H1 (cell line): Measurements from ENCODE around the gene ZBTB7B. TPM values are rescaled to one million over a fixed set of nuclear protein-coding genes. Genes with fewer than 3 reads are reported as not detected.
A peak's percentile ranks its signal among the peaks of the same experiment; 100 is the strongest.

Source experiments
- CTCF ChIA-PET: fragments of 300-600 bp; sonication (Branson Sonifier 250); formaldehyde crosslinking; loops from one replicate; lab custom pipeline; 2021; ENCODE audit not compliant: partially characterized antibody; lab: Charles Lee
- POLR2A ChIA-PET: fragments of 300-600 bp; sonication (Branson Sonifier 250); formaldehyde crosslinking; loops from one replicate; lab custom pipeline; 2021; ENCODE audit warnings: inconsistent platforms; ENCODE audit not compliant: partially characterized antibody; lab: Charles Lee
- DNase-seq, 2 experiments: peaks; one replicate each; pipeline versions ENCODE4 v3.0.0 to v3.0.0-alpha.2; 2010 to 2022; ENCODE audit warnings: low spot score in 2 of 2, low read depth in 1 of 2, mixed read lengths in 1 of 2
- FAIRE-seq: peaks from 2 replicates; lab custom pipeline; 2011; peaks lifted over from hg19 to GRCh38; lab: Jason Lieb, UNC
- H2AFZ ChIP-seq: 2 replicates; pipeline ENCODE4 v1.8.1; 2012; ENCODE audit warnings: low read length, inconsistent platforms
- H2AK5ac ChIP-seq: 2 replicates; pipeline ENCODE4 v1.6.1; 2013; ENCODE audit warnings: low read depth, low read length
- H2BK120ac ChIP-seq: replicated peaks from 2 replicates; pipeline ENCODE3; 2013; ENCODE audit warnings: low read depth, low read length, inconsistent platforms
- H2BK12ac ChIP-seq: 2 replicates; pipeline ENCODE4 v1.6.1; 2013; ENCODE audit warnings: low read depth, low read length
- H2BK15ac ChIP-seq: 2 replicates; pipeline ENCODE4 v1.6.1; 2013; ENCODE audit warnings: low read length
- H2BK20ac ChIP-seq: 2 replicates; pipeline ENCODE4 v1.6.1; 2013; ENCODE audit warnings: low read length
- H2BK5ac ChIP-seq: 2 replicates; pipeline ENCODE4 v1.6.1; 2013; ENCODE audit warnings: low read depth, low read length
- H3K14ac ChIP-seq: 2 replicates; pipeline ENCODE4 v1.6.1; 2013; ENCODE audit warnings: inconsistent platforms; ENCODE audit not compliant: insufficient read length
- H3K18ac ChIP-seq: 2 replicates; pipeline ENCODE4 v1.6.1; 2013; ENCODE audit warnings: low read length; ENCODE audit errors: extremely low read depth
- H3K23ac ChIP-seq: 2 replicates; pipeline ENCODE4 v1.6.1; 2013; ENCODE audit warnings: inconsistent platforms; ENCODE audit not compliant: insufficient read length
- H3K23me2 ChIP-seq: 2 replicates; pipeline ENCODE4 v1.6.1; 2013; ENCODE audit warnings: low read depth, low read length
- H3K27ac ChIP-seq: 2 replicates; pipeline ENCODE4 v1.6.1; 2011; ENCODE audit warnings: low read depth, low read length, inconsistent platforms
- H3K27me3 ChIP-seq, 4 experiments: replicated peaks in 1 of 4; 1 replicate in 1 of 4; 2 replicates in 3 of 4; pipeline versions ENCODE4 v1.6.1 to v1.8.1; 2011 to 2013; ENCODE audit warnings: low read length in 3 of 4, mild to moderate bottlenecking in 3 of 4, inconsistent platforms in 2 of 4, mixed read lengths in 2 of 4, moderate library complexity in 1 of 4; ENCODE audit not compliant: control insufficient read depth in 3 of 4, insufficient read depth in 3 of 4; ENCODE audit errors: extremely low read depth in 1 of 4
- H3K36me3 ChIP-seq, 4 experiments: 2 replicates each; pipeline versions ENCODE4 v1.6.1 to v1.8.1; 2011 to 2013; ENCODE audit warnings: mild to moderate bottlenecking in 4 of 4, low read length in 3 of 4, moderate library complexity in 2 of 4, control low read depth in 1 of 4, inconsistent platforms in 1 of 4; ENCODE audit not compliant: insufficient read depth in 4 of 4, control insufficient read depth in 2 of 4
- H3K4ac ChIP-seq: replicated peaks from 2 replicates; pipeline ENCODE3; 2013; ENCODE audit warnings: low read length, low read depth, mixed read lengths, inconsistent platforms; ENCODE audit not compliant: insufficient read length
- H3K4me1 ChIP-seq, 4 experiments: replicated peaks in 1 of 4; 1 replicate in 1 of 4; 2 replicates in 3 of 4; pipeline versions ENCODE4 v1.6.1 to v1.8.1; 2011 to 2013; ENCODE audit warnings: low read length in 3 of 4, inconsistent platforms in 2 of 4, mixed read lengths in 1 of 4; ENCODE audit not compliant: insufficient read depth in 4 of 4, control insufficient read depth in 3 of 4
- H3K4me2 ChIP-seq, 2 experiments: 2 replicates each; pipeline versions ENCODE4 v1.6.1 to v1.8.1; 2011 to 2013; ENCODE audit warnings: low read depth in 2 of 2, low read length in 2 of 2, control low read depth in 1 of 2, inconsistent platforms in 1 of 2, mild to moderate bottlenecking in 1 of 2; ENCODE audit not compliant: insufficient read depth in 1 of 2
- H3K4me3 ChIP-seq, 4 experiments: fragments of 200-600, 300-600 bp in 1 of 4; sonication (generic), shearing (Covaris generic), sonication (Bioruptor Twin) in 1 of 4; 2 replicates each; pipeline versions ENCODE4 v1.5.1 to v1.8.1; 2011 to 2016; ENCODE audit warnings: low read length in 4 of 4, low read depth in 3 of 4, control low read depth in 2 of 4, inconsistent platforms in 2 of 4, mild to moderate bottlenecking in 2 of 4, mixed read lengths in 1 of 4, moderate library complexity in 1 of 4; ENCODE audit not compliant: insufficient read depth in 2 of 4; ENCODE audit errors: extremely low read depth in 1 of 4
- H3K56ac ChIP-seq: replicated peaks from 2 replicates; pipeline ENCODE3; 2013; ENCODE audit warnings: low read depth, mild to moderate bottlenecking, mixed read lengths, low read length, inconsistent platforms; ENCODE audit not compliant: insufficient read length
- H3K79me1 ChIP-seq: 2 replicates; pipeline ENCODE4 v1.6.1; 2013; ENCODE audit warnings: low read depth, low read length, control low read depth
- H3K79me2 ChIP-seq, 2 experiments: 2 replicates each; pipeline versions ENCODE4 v1.6.1 to v1.8.1; 2012 to 2013; ENCODE audit warnings: low read length in 2 of 2, mild to moderate bottlenecking in 2 of 2, inconsistent platforms in 1 of 2; ENCODE audit not compliant: insufficient read depth in 2 of 2, control insufficient read depth in 1 of 2
- H3K9ac ChIP-seq, 4 experiments: replicated peaks in 1 of 4; 1 replicate in 1 of 4; 2 replicates in 3 of 4; pipeline versions ENCODE4 v1.6.1 to v1.8.1; 2011 to 2013; ENCODE audit warnings: low read depth in 3 of 4, low read length in 3 of 4, control low read depth in 2 of 4, mild to moderate bottlenecking in 2 of 4, moderate library complexity in 2 of 4, inconsistent platforms in 1 of 4; ENCODE audit errors: extremely low read depth in 1 of 4
- H3K9me3 ChIP-seq, 2 experiments: 2 replicates each; pipeline versions ENCODE4 v1.6.1 to v1.8.1; 2012 to 2013; ENCODE audit warnings: mild to moderate bottlenecking in 2 of 2, moderate library complexity in 2 of 2, control low read depth in 1 of 2, inconsistent platforms in 1 of 2, low read depth in 1 of 2, low read length in 1 of 2, mixed read lengths in 1 of 2; ENCODE audit not compliant: insufficient read depth in 2 of 2
- H4K20me1 ChIP-seq, 2 experiments: replicated peaks in 1 of 2; 2 replicates each; pipeline versions ENCODE3 to v1.8.1; 2011 to 2013; ENCODE audit warnings: inconsistent platforms in 2 of 2, low read length in 2 of 2, mild to moderate bottlenecking in 1 of 2; ENCODE audit not compliant: insufficient read depth in 2 of 2, control insufficient read depth in 1 of 2
- H4K5ac ChIP-seq: 2 replicates; pipeline ENCODE4 v1.6.1; 2013; ENCODE audit warnings: low read length, low read depth, mixed read lengths, inconsistent platforms; ENCODE audit not compliant: insufficient read length
- H4K8ac ChIP-seq: 2 replicates; pipeline ENCODE4 v1.8.0; 2013; ENCODE audit warnings: mild to moderate bottlenecking, moderate library complexity, low read length, inconsistent platforms; ENCODE audit not compliant: insufficient read depth; ENCODE audit errors: extremely low read depth
- H4K91ac ChIP-seq: replicated peaks from 2 replicates; pipeline ENCODE3; 2013; ENCODE audit warnings: low read length, mixed read lengths, inconsistent platforms; ENCODE audit not compliant: insufficient read length
- BCL11A ChIP-seq, 2 experiments: IDR thresholded peaks; one replicate each; pipeline ENCODE4 v1.6.1; 2011; ENCODE audit warnings: low read depth in 2 of 2, low read length in 2 of 2, mild to moderate bottlenecking in 2 of 2
- EZH2 ChIP-seq: fragments of 200-600 bp; sonication (generic); IDR thresholded peaks from 2 replicates; pipeline ENCODE4 v1.7.1; 2012; ENCODE audit warnings: low read depth, mild to moderate bottlenecking, moderate library complexity, low read length, inconsistent platforms; ENCODE audit not compliant: severe bottlenecking
- FOSL1 ChIP-seq: IDR thresholded peaks from 2 replicates; pipeline ENCODE4 v1.6.1; 2011; ENCODE audit warnings: mild to moderate bottlenecking, low read depth, low read length, moderate library complexity; ENCODE audit not compliant: insufficient read depth
- GTF2F1 ChIP-seq: IDR thresholded peaks from 2 replicates; pipeline ENCODE4 v1.6.1; 2012; ENCODE audit warnings: low read depth, low read length, improper control_type of control experiment, borderline replicate concordance
- JUND ChIP-seq: IDR thresholded peaks from 2 replicates; pipeline ENCODE4 v1.6.1; 2011; ENCODE audit warnings: mild to moderate bottlenecking, improper control_type of control experiment, low read length
- KDM1A ChIP-seq: fragments of 200-600, 300-600 bp; sonication (generic); IDR thresholded peaks from 2 replicates; pipeline ENCODE4 v1.7.1; 2016; ENCODE audit warnings: mild to moderate bottlenecking, low read length, borderline replicate concordance
- KDM4A ChIP-seq: IDR thresholded peaks from one replicate; pipeline ENCODE4 v1.7.1; 2012; ENCODE audit warnings: low read depth, mild to moderate bottlenecking, moderate library complexity, low read length, inconsistent platforms; ENCODE audit not compliant: severe bottlenecking
- NRF1 ChIP-seq: IDR thresholded peaks from 2 replicates; pipeline ENCODE4 v1.6.1; 2011; ENCODE audit warnings: mild to moderate bottlenecking, low read depth, low read length, improper control_type of control experiment
- PHF8 ChIP-seq: fragments of 200-600 bp; sonication (generic); conservative IDR thresholded peaks from 2 replicates; pipeline ENCODE4 v1.7.1; 2012; ENCODE audit warnings: low read depth, mild to moderate bottlenecking, inconsistent platforms, low read length, moderate library complexity
- POLR2A ChIP-seq, 2 experiments: IDR thresholded peaks; 1 replicate in 1 of 2; 2 replicates in 1 of 2; pipeline ENCODE4 v1.6.1; 2011; ENCODE audit warnings: low read depth in 2 of 2, low read length in 2 of 2, mild to moderate bottlenecking in 2 of 2; ENCODE audit errors: control extremely low read depth in 1 of 2
- SRF ChIP-seq: IDR thresholded peaks from 2 replicates; pipeline ENCODE4 v1.6.1; 2011; ENCODE audit warnings: mild to moderate bottlenecking, low read depth, low read length, moderate library complexity
- USF2 ChIP-seq: IDR thresholded peaks from 2 replicates; pipeline ENCODE4 v1.6.1; 2011; ENCODE audit warnings: low read length, improper control_type of control experiment
- WGBS, 2 experiments: shearing (Covaris generic) in 1 of 2; methylation state at CpG; one replicate each; pipeline versions ENCODE4 v1.1.6 to v1.1.7; 2013 to 2015; ENCODE audit warnings: low lambda C conversion rate in 2 of 2, mixed read lengths in 2 of 2, inconsistent platforms in 1 of 2, low coverage in 1 of 2, missing lambda C conversion rate in 1 of 2; ENCODE audit not compliant: insufficient replicate concordance in 2 of 2, insufficient coverage in 1 of 2, insufficient read length in 1 of 2; ENCODE audit errors: extremely low coverage in 1 of 2, missing lambda C conversion rate in 1 of 2; 5-methylcytosine and 5-hydroxymethylcytosine counted together
- polyA plus RNA-seq, 7 experiments: library from polyadenylated mRNA; depleted of rRNA in 3 of 7; stranded (reverse) in 5 of 7; unstranded in 2 of 7; fragments of >200 nt in 5 of 7; fragments of 200-250 nt in 2 of 7; gene quantifications; 1 replicate in 5 of 7; 2 replicates in 1 of 7; 4 replicates in 1 of 7; pipeline versions ENCODE4 v1.2.1 to v1.2.3, GENCODE V29; 2011 to 2013; ENCODE audit warnings: missing spikeins in 2 of 7, mixed read lengths in 2 of 7
- total RNA-seq: library from RNA; stranded (reverse); fragmentation: NEBNext Ultra II Directional; extraction: Animal tissue kit (Norgen Biotek cat#: 25700); gene quantifications from 2 replicates; pipeline ENCODE4 v1.2.1, GENCODE V29; 2021

Gene ZBTB7B
- total and polyA plus RNA-seq, 2 of the 8 experiments (the other 6 are each of a cell fraction or from before 2014, with no cell fraction given) = 24.5 to 36.9 TPM

- Histone ChIP-seq H2AK5ac (no peak overlapping the region), H2BK12ac (no peak overlapping the region), H4K8ac (no peak overlapping the region), H3K79me1 (peaks cover 20% of the 10 kb centered on the region), H3K14ac (no peak overlapping the region), H3K9ac (no peak overlapping the region), H2BK20ac (no peak overlapping the region), H3K27ac (no peak overlapping the region), H4K5ac (no peak overlapping the region), H3K23ac (no peak overlapping the region), H2BK15ac (no peak overlapping the region), H3K9me3 (no peaks in the 10 kb centered on the region), H2AFZ (no peak overlapping the region), H2BK5ac (peak overlapping the region; percentile 44; the same call in 1 of the 2 replicates), H3K18ac (peak overlapping the region; percentile 38; the same call in 1 of the 2 replicates), H4K91ac (no peak overlapping the region), H3K36me3 (peaks cover 0 to 4% (median 1%) of the 10 kb centered on the region in 4 experiments; a peak in 4 of 8 replicates), H3K4me2 (0 out of 4 replicates have a peak overlapping the region, but pooled peaks have one; percentile 34 to 42), H3K4me1 (peaks cover 14 to 63% (median 42%) of the 10 kb centered on the region in 4 experiments), H2BK120ac (no peak overlapping the region), H3K4ac (no peak overlapping the region), H3K4me3 (peak overlapping the region in 1 of 4 experiments; percentile 36; a peak in 2 of 8 replicates), H3K27me3 (no peaks in the 10 kb centered on the region), H4K20me1 (peaks cover 0 to 16% of the 10 kb centered on the region in 2 experiments), H3K56ac (no peak overlapping the region), H3K79me2 (peaks cover 0 to 55% of the 10 kb centered on the region in 2 experiments; a peak in 3 of 4 replicates), H3K23me2 (peaks cover 2% of the 10 kb centered on the region; the same call in 1 of the 2 replicates)
- ChIA-PET CTCF (interaction anchor here (0.5 to 18.6 kb wide), 10 partner anchors 9 to 120 kb away, joined by 3 to 354 read pairs (median 4); partner anchors contain the start of genes ADAM15, LENEP and ZBTB7B), POLR2A (interaction anchor here (0.9 to 14.8 kb wide), 5 partner anchors 6 to 54 kb away, joined by 3 to 128 read pairs (median 10); partner anchors contain the start of genes CKS1B, FLAD1, LENEP and PBXIP1)
- WGBS, 2 experiments = 91% methylated on average over 10 of the region's 12 CpGs; no CpG with 5 or more reads in 1 of the 2 experiments
- FAIRE-seq (no peak), DNase-seq (no peak)
- no peak for TF ChIP-seq FOSL1
- no peak for TF ChIP-seq NRF1
- no peak for TF ChIP-seq KDM4A
- TF ChIP-seq JUND = no peak
- no peak for TF ChIP-seq KDM1A
- no peak for TF ChIP-seq BCL11A (IDR thresholded peaks at IDR 0.05; ENCODE audit: low read depth in 2 of 2, low read length in 2 of 2)
- no peak for TF ChIP-seq PHF8
- TF ChIP-seq USF2 = no peak
- TF ChIP-seq EZH2 = no peak
- TF ChIP-seq POLR2A (IDR thresholded peaks at IDR 0.05; ENCODE audit: control extremely low read depth in 1 of 2, low read depth in 2 of 2, low read length in 2 of 2) = no peak
- no peak for TF ChIP-seq GTF2F1
- no peak for TF ChIP-seq SRF
Measured at GRCh38 chr1:155009221-155009711, 6.7 kb downstream of the ZBTB7B start.
